Hepatic stellate cell (primary cell): ENCODE results near the gene ABLIM2.

Experiments
- DNase-seq: peaks from one replicate; pipeline ENCODE4 v3.0.0; 2011; ENCODE audit warnings: low spot score

ABLIM2 gene

DNA sequence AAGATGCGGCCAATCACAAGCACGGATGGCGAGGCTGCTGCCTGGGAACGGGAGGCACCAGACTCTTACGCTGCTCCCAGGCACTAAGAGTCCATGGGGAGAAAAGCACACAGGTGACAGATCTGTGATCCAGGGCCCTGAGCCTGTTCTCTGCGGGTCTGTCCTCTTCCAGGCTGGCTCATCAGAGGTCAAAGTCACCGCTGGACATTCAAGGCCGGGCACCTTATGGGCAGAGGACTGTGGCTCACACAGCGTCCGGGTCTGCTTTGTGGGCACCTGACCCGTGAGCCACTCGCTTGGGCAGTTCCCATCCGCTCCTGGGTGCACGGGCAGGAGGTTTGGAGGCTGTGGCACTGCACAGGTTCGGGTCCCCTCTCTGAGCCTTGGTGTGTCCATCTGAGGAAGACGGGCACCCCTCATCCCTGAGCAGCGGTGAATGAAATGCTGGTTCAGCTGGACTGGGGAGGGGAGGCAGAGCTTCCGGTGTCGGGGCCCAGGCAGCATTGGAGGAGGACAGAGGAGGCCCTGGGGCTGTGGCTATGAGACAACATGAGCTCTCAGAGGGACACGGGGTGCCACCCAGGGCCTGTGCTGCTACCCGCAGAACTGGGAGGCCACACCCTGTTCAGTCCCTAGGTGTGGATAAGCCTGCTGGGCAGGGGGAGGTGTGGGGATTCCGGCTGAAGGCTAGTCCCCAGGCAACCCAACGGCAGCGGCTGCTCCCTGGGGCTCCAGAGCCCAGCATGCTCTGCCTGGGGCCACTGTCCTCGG, 157.7 kb downstream of the ABLIM2 start:
- DNase-seq, result no peak

- no peak for DNase-seq
Observed at GRCh38 chr4:8000247-8000646, 158.4 kb downstream of the ABLIM2 start.

GRCh38 chr4:7999695-8000094, 158.9 kb downstream of the ABLIM2 start:
- no peak for DNase-seq

- DNase-seq, result no peak
Observed at GRCh38 chr4:7999279-7999678, 159.3 kb downstream of the ABLIM2 start.

DNA sequence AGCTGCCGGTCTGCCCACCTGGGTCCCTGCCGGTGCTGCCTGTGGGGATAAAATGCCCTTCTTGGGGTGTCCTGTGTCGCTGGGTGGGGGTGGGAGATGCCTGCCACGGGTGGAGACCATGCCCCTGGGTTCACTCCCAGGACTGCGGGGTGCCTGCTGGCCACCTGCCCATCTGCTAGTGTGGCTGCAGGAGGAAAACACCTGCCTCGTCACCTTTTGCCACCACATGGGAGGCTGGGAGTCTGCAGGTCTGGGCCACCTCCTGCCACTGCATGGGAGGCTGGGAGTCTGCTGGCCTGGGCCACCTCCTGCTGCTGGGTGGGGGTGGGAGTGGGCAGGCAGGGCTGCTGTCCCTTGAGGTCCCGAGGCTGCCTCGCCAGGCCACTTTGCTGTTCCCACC, 160.2 kb downstream of the ABLIM2 start:
- no peak for DNase-seq

GRCh38 chr4:7995866-7996265, 162.7 kb downstream of the ABLIM2 start:
- no peak for DNase-seq

GRCh38 chr4:7995135-7995534, 163.5 kb downstream of the ABLIM2 start:
- DNase-seq, result no peak

GRCh38 chr4:7993671-7994070, 164.9 kb downstream of the ABLIM2 start:
- DNase-seq, result no peak

- DNase-seq, result no peak
Observed at GRCh38 chr4:7992846-7993245, 165.8 kb downstream of the ABLIM2 start.

DNA sequence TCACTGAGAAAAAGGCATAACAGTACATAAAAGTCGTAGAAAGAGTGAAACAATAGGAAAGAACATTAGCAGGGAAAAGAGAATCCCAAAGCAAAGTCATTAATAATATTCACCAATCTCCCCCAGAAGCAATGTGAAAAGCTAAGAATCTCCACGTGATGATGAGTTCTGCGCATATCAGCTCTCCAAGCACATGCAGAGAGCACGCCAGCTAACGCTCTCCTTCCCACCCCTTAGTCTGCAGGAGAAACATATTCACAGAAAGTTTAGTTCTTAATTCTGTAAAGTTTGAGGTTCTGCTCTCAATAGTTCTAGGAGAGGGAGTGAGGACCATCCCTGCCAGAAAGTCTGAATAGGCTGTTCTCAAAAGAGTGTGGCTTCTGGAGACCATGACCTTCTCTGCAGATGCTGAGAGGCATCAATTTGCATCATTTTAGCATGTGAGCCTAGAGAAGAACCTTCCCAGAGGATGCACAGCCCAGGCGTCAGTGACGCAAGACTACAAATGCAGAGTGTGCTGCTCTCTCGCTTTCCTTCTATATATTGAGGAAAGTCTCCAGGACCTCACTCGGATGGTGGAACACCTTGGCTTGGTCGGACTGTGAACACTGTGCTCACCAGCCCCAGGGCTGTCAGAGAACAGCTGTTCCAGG, 167.7 kb downstream of the ABLIM2 start:
- DNase-seq, result no peak

DNA sequence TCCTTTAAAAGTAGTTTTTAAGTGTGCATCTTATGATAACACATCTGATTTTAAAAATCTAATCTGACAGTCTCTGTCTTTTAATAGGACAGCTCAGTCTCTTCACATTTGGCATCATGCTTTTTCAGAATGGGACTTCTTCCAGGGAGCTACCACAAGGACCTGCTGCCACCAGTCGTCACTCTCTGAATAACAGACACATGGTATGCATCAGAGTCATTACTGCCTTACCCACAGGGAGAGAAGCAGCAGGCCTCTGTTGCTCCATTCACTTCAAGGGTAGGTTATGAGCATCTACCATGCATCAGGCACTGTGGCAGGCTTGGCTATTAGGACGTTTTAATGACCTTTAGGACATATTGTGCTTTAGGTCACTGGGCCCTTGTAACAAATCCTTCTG, 169.0 kb downstream of the ABLIM2 start:
- DNase-seq, result no peak

GRCh38 chr4:7988437-7988836, 170.2 kb downstream of the ABLIM2 start:
- DNase-seq, result peak; percentile 74

DNA sequence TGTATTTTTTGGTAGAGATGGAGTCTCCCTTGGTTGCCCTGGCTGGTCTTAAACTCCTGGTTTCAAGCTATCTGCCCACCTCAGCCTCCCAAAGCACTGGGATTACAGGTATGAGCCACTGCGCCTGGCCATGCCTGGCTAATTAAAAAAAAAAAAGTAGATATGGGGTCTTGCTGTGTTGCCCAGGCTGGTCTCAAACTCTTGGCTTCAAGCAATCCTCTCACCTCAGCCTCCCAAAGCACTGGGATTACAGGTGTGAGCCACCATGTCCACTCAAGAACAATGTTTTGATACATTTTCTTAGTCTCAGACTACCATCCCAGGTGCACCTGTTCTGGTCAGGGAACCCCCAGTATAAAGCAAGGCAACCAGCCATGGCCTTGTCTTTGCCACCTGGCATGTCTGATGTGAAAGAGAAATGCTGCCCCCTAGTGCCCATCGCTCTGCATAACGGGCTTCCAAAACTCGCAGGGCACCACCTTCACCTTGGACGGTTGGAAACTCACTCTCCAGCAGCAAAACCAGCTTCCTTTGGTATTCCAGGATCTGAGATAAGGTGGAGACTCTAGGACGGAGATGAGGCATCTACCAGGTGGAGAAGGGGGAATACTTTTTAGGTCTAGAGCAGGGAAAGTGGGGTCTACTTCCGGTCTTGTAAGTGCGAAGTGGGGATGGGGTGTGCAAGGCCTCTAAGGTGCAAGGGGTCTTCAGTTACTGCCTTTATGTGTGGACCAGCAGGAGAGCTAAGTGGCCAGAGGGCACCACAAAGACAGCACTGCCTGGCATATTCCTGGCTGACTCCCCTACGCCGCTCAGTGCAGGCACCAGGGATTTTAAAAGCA, 171.2 kb downstream of the ABLIM2 start:
- peak; percentile 74 for DNase-seq

DNA sequence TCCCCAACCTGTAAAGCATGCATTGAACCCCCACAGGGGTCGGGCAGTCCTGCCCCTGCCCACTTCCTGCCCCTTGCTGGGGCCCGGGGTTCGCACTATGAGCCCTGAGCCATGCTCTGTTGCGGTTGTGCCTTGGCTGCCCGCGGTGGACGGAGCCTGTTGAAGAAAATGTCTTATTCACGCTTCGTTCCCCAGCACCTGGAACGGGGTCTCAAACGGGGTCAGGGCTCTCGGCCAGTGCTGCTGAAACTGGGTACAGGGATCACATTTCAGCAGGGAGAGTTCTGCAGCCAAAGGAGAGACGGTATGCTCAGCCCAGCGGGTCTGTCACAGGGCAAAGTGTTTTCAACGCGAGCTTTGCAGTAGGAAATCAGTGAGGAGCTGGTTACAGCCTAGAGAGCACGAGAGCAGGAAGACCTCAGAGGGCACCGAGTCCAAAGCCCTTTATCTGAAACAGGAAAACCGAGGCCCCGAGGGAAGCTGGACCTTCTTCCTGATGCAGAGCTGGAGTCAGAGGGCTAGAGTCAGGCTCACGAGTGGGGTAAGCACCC, 172.6 kb downstream of the ABLIM2 start:
- no peak for DNase-seq

- DNase-seq, result no peak
Observed at GRCh38 chr4:7985072-7985471, 173.5 kb downstream of the ABLIM2 start.

DNA sequence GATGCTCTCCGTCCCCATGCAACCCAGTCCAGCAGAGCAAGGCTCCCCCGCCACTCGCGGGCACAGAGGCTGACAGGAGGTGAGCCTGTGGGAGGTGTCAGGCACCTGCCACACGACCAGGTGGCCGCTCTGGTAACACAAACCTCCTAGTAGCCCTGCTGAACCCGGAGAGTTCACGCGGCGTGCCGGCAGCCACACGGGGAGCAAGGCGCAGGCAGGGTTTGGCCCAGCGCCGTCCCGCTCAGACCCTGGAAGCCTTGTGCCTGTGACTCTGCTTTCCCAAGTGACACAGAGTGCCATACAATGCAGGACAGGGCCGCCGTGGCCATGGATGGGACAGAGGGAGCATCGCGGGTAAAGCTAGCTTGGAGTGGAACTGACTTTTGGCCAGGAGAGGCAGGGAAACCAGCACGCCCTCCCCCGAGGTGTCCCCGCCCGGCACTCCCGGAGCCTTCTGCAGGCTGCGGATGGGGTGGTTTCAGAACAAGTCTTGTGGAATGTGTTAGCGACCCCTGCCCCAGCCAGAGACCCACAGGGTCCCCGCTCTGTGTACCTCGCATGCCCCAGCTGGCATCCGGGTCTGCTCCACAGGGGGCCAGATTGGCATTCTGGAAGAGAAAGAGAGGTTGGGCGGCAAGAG, 174.2 kb downstream of the ABLIM2 start:
- DNase-seq, result no peak

DNA sequence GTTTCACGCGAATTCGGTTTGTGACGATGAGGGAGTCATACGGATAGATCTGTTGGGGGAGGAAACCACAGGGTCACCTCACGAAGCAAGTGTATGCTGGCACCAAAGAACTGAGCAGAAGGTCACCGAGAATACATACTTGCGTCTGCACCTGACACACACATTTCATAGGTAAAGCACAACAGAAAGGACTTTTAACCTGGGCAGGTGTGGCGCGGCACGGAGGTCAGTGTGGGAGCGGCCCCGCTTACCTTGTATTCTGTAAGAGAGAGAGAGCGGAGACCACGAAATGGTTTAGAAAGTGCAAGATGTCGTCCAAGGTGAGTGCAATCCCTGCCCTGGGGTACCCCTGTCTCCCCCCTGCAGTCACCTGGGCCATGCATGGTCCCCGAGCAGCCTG, 175.3 kb downstream of the ABLIM2 start:
- no peak for DNase-seq

DNA sequence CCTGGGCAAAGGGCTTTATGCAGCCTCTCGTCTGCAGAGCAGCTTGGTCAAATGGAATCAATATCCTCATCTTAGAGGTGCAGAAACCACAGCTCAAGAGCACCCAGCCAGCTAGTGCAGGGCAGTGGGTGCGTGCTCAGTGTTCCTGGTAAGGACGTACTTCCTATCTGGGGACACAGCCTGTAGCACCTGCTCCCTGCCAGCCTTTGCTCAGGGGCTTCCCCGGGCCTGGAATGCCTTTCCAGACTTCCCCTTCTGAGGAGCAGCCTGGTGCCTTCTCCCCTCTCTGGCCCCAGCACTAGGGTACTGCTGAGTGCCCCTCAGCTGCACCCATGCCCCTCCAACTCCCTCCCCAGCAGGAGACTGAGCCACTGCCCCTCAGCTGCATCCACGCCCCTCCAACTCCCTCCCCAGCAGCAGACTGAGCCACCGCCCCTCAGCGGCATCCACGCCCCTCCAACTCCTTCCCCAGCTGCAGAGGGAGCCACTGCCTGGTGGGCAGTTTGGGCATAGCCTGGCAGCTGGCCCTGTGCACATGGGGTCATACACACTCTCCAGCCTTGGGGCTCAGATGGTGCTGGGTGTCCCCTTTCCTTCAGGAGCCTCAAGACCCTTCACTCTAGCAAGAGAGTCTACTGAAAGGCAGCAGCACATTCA, 176.7 kb downstream of the ABLIM2 start:
- DNase-seq, result no peak

- peak; percentile 41 for DNase-seq
Observed at GRCh38 chr4:7980036-7980435, 178.6 kb downstream of the ABLIM2 start.

DNA sequence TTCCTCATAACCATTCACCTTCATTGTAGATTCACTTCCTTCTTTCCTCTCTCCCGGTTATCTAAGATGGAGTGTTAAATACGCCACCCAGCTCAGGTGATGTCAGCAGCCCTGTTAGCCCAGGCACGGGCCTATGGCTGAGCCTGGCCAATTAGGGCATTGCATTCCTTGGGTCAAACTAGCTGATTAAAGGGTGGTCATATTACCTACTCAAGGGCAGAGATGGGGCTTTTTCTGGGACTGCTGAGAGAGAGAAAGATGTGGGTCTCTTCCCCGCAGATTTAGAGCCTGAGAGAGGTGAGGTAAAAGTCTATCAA, 179.0 kb downstream of the ABLIM2 start:
- DNase-seq, result no peak

DNA sequence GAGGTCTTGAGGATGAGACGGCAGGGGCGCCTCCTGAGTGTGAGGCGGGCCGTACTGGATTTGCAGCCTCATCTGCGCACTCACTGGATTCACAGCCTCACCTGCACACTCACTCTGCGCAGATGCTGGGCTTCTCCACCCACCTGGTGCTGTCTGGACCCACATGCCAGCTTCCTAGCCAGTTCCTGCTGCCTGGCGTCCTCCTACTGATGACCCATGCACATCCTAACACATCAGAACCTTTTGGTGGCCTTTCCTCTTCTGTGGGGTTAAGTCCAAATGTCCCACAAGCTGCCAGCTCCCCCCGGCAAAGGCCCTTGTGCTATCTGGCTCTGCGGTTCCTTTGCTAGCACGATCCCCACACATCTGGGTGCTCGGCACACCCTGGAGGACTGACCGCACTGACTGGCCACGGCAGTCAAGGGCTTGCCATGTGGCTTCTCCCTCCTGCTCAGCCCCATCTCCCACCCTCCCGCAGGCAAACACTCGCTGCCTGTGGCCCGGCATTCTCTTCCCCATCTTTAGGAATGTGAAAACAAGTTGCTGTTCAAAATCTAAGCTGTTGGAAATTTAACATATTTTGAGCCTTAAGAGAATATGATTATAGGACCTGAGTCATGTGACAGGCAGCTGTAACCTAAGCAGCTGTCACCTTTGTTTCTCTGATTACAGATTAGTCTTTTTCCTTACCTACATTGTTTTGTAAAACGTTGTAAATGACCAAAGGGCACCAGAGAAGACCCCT, 179.5 kb downstream of the ABLIM2 start:
- DNase-seq, result no peak
